Caco-2 (cell line): ENCODE measurements around the gene B9D2. TPM values are rescaled to one million over a fixed set of nuclear protein-coding genes. Genes with fewer than 3 reads are reported as not detected.

Experiments
- BruUV-seq: library from RNA; stranded (reverse); fragments of 400-500 nt; replicated peaks from 2 replicates; lab custom pipeline; 2021; lab: Mats Ljungman, UMichigan
- CTCF ChIA-PET: fragments of 300-600 bp; sonication (Branson Sonifier 250); formaldehyde crosslinking; loops from one replicate; lab custom pipeline; 2022; ENCODE audit warnings: antibody characterized with exemption; lab: Charles Lee
- POLR2A ChIA-PET: fragments of 300-600 bp; sonication (Branson Sonifier 250); formaldehyde crosslinking; loops from one replicate; lab custom pipeline; 2022; ENCODE audit warnings: antibody characterized with exemption; lab: Charles Lee
- DNase-seq, 2 experiments: peaks; one replicate each; pipeline versions ENCODE4 v3.0.0 to v3.0.0-alpha.2; 2020 to 2022
- H3K27me3 ChIP-seq: replicated peaks from 2 replicates; pipeline ENCODE4 v1.6.0; 2011; ENCODE audit warnings: low read length; ENCODE audit not compliant: control insufficient read depth, insufficient read depth
- H3K36me3 ChIP-seq: 2 replicates; pipeline ENCODE4 v1.5.1; 2011; ENCODE audit warnings: low read length; ENCODE audit not compliant: control insufficient read depth, insufficient read depth
- H3K4me1 ChIP-seq: fragments of 250-450 bp; sonication (Bioruptor Pico); 2 replicates; pipeline ENCODE4 v1.5.1; 2020; ENCODE audit warnings: mild to moderate bottlenecking
- H3K4me3 ChIP-seq: 2 replicates; pipeline ENCODE4 v1.5.1; 2011; ENCODE audit warnings: low read depth, mild to moderate bottlenecking, control low read depth, low read length
- H3K9me3 ChIP-seq: fragments of 250-450 bp; sonication (Bioruptor Pico); 2 replicates; pipeline ENCODE4 v1.5.1; 2020; ENCODE audit warnings: mild to moderate bottlenecking, moderate library complexity
- H3K27ac Mint-ChIP-seq: one replicate; pipeline ENCODE4 v1.8.0; 2022; ENCODE audit warnings: mixed read lengths; ENCODE audit not compliant: unreplicated experiment
- H3K27me3 Mint-ChIP-seq: one replicate; pipeline ENCODE4 v1.8.0; 2022; ENCODE audit warnings: mixed read lengths; ENCODE audit not compliant: insufficient read depth, unreplicated experiment
- H3K36me3 Mint-ChIP-seq: one replicate; pipeline ENCODE4 v1.8.0; 2022; ENCODE audit warnings: mild to moderate bottlenecking, mixed read lengths; ENCODE audit not compliant: insufficient read depth, unreplicated experiment
- H3K4me1 Mint-ChIP-seq: one replicate; pipeline ENCODE4 v1.8.0; 2022; ENCODE audit warnings: low read depth, mixed read lengths; ENCODE audit not compliant: unreplicated experiment
- H3K4me3 Mint-ChIP-seq: one replicate; pipeline ENCODE4 v1.8.0; 2022; ENCODE audit warnings: mild to moderate bottlenecking, moderate library complexity, mixed read lengths; ENCODE audit not compliant: unreplicated experiment
- H3K9me3 Mint-ChIP-seq: one replicate; pipeline ENCODE4 v1.8.0; 2022; ENCODE audit warnings: mixed read lengths; ENCODE audit not compliant: unreplicated experiment
- intact Hi-C: fragments of 100-400 bp; cut with micrococcal nuclease; formaldehyde crosslinking; loops from one replicate; pipeline ENCODE4 v1.10.0; 2022; ENCODE audit not compliant: unreplicated experiment
- total RNA-seq: library from RNA; stranded (reverse); gene quantifications from 2 replicates; pipeline ENCODE4 v1.2.3, GENCODE V29; 2022
- TF ChIP-seq, protein P1 (sequence below), 2 experiments: fragments of 200-600 bp in 1 of 2; IDR thresholded peaks; 1 replicate in 1 of 2; 2 replicates in 1 of 2; pipeline versions ENCODE4 v1.5.1 to v1.8.0; 2011 to 2022; ENCODE audit warnings: antibody characterized with exemption in 1 of 2, control low read depth in 1 of 2, inconsistent platforms in 1 of 2, low read depth in 1 of 2, low read length in 1 of 2, mild to moderate bottlenecking in 1 of 2, moderate library complexity in 1 of 2; ENCODE audit not compliant: insufficient read depth in 1 of 2, severe bottlenecking in 1 of 2, unreplicated experiment in 1 of 2

B9D2 gene
- total RNA-seq, 1 experiment from 2014 or later: 3.6 TPM

DNA sequence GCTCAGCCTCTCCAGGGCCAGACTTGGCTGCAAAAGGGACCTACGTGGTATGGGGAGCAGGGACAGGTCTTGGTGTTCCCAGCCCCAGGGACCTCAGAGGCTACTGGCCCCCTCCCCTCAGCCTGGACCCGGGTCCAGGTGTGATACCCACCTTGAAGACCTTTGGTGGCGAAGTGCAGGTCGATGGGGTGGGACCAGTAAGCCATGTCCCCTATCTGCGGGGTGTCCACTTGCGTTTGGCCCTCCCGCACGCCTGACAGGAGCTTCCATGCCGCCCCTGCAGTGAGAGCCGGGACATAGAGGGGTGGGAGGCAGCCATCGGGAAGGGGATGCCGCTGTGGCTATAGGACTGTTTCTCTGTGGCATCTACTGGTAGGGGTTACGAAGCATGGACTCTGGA lies 6.2 kb downstream of the B9D2 start:
- no TSS peak for BruUV-seq
- Mint-ChIP-seq H3K36me3 (peaks cover 6% of the 10 kb centered on the region), H3K9me3 (no peaks in the 10 kb centered on the region), H3K4me3 (no peak overlapping the region), H3K4me1 (peaks cover 6% of the 10 kb centered on the region), H3K27ac (no peak overlapping the region), H3K27me3 (no peaks in the 10 kb centered on the region)
- TF ChIP-seq, protein P1, sequence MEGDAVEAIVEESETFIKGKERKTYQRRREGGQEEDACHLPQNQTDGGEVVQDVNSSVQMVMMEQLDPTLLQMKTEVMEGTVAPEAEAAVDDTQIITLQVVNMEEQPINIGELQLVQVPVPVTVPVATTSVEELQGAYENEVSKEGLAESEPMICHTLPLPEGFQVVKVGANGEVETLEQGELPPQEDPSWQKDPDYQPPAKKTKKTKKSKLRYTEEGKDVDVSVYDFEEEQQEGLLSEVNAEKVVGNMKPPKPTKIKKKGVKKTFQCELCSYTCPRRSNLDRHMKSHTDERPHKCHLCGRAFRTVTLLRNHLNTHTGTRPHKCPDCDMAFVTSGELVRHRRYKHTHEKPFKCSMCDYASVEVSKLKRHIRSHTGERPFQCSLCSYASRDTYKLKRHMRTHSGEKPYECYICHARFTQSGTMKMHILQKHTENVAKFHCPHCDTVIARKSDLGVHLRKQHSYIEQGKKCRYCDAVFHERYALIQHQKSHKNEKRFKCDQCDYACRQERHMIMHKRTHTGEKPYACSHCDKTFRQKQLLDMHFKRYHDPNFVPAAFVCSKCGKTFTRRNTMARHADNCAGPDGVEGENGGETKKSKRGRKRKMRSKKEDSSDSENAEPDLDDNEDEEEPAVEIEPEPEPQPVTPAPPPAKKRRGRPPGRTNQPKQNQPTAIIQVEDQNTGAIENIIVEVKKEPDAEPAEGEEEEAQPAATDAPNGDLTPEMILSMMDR (IDR thresholded peaks at IDR 0.05; ENCODE audit: insufficient read depth in 1 of 2, low read depth in 1 of 2, low read length in 1 of 2, severe bottlenecking in 1 of 2, unreplicated experiment in 1 of 2): no peak
- no peaks in the 10 kb centered on the region; the same call in 1 of the 2 replicates for H3K27me3 ChIP-seq
- no peaks in the 10 kb centered on the region for H3K36me3 ChIP-seq
- no peak for DNase-seq
- POLR2A ChIA-PET: no interaction called here
- H3K9me3 ChIP-seq: no peaks in the 10 kb centered on the region
- intact Hi-C loops: no loop called here
- no peaks in the 10 kb centered on the region for H3K4me1 ChIP-seq
- H3K4me3 ChIP-seq: no peak overlapping the region
- CTCF ChIA-PET: no interaction called here

DNA sequence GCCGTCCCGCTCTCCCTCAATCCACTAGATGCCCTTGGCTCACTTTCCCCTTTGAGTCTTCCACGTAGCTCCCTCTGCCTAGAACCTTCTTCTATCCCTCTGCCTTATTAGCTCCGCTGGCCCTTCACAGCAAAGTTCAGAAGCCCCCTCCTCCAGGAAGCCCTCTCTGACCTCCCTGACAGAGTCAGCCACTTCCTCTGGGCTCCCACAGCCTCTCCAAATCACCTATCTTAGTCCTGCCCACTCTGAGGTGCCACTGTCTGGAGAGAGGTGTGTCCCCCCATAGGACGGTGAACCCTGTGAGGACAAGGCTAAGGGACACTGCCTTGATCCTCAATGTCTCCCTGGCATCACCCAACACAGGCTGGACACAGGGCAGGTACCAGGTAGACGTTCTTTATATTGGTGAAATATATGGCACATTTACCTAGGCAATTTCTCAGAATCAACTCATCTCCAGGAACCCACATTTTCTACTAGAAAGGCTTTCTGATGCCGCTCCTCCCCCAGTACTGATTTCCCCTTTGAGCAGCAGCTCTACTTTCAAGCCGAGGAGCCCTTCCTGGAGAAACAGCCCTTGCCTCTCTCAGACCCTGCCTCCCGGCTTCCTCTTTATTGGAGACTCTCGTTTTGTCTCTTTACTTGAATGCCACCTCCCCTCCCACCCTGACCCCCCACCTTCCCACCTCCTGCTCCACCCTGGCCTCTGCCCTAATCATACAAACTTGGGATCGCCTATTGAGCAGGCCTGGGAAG lies 6.8 kb downstream of the B9D2 start:
- Mint-ChIP-seq H3K27ac (no peak overlapping the region), H3K27me3 (peaks cover 2% of the 10 kb centered on the region), H3K4me3 (no peak overlapping the region), H3K9me3 (no peaks in the 10 kb centered on the region), H3K4me1 (peaks cover 11% of the 10 kb centered on the region), H3K36me3 (peaks cover 6% of the 10 kb centered on the region)
- CTCF ChIA-PET: no interaction called here
- intact Hi-C loops: no loop called here
- H3K36me3 ChIP-seq: no peaks in the 10 kb centered on the region
- POLR2A ChIA-PET: no interaction called here
- H3K9me3 ChIP-seq: no peaks in the 10 kb centered on the region
- DNase-seq: no peak
- TF ChIP-seq, protein P1 (IDR thresholded peaks at IDR 0.05; ENCODE audit: insufficient read depth in 1 of 2, low read depth in 1 of 2, low read length in 1 of 2, severe bottlenecking in 1 of 2, unreplicated experiment in 1 of 2): no peak
- no peaks in the 10 kb centered on the region; the same call in 1 of the 2 replicates for H3K27me3 ChIP-seq
- H3K4me3 ChIP-seq: no peak overlapping the region
- BruUV-seq: no TSS peak
- no peaks in the 10 kb centered on the region for H3K4me1 ChIP-seq

DNA sequence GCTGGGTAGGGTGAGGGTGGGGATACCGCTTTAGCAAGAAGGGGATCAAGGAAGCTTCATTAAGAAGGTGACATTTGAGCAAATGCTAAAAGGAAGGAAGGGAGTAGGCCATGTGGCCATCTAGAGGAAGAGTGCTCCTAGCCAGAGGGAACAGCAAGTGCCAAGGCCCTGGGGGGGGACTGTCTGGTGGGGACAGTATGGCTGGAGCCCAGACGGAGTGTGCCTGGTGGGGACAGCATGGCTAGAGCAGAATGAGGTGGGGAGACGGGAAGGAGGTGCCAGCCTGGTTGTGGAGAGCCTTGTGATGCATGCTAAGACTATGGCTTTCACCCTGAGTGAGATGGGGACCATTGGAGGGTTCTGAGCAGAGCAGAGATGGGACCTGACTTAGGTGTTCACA lies 8.1 kb downstream of the B9D2 start:
- no peak for DNase-seq
- Histone ChIP-seq H3K4me1 (peaks cover 4% of the 10 kb centered on the region; the same call in 1 of the 2 replicates), H3K27me3 (no peaks in the 10 kb centered on the region; the same call in 1 of the 2 replicates), H3K36me3 (no peaks in the 10 kb centered on the region), H3K9me3 (no peaks in the 10 kb centered on the region), H3K4me3 (no peak overlapping the region)
- intact Hi-C loops: no loop called here
- TF ChIP-seq, protein P1 (IDR thresholded peaks at IDR 0.05; ENCODE audit: insufficient read depth in 1 of 2, low read depth in 1 of 2, low read length in 1 of 2, severe bottlenecking in 1 of 2, unreplicated experiment in 1 of 2): no peak
- ChIA-PET CTCF (interaction anchor here (1.4 kb wide), 1 partner anchor 8 kb away, joined by 6 read pairs; the partner anchor contains the start of gene B9D2), POLR2A (interaction anchor here (1.2 kb wide), 1 partner anchor 8 kb away, joined by 3 read pairs; no protein-coding TSS in a partner anchor)
- H3K36me3 Mint-ChIP-seq: peaks cover 11% of the 10 kb centered on the region
- BruUV-seq: no TSS peak
- H3K27me3 Mint-ChIP-seq: peaks cover 9% of the 10 kb centered on the region
- H3K27ac Mint-ChIP-seq: no peak overlapping the region
- no peak overlapping the region for H3K4me3 Mint-ChIP-seq
- H3K9me3 Mint-ChIP-seq: no peaks in the 10 kb centered on the region
- H3K4me1 Mint-ChIP-seq: peaks cover 21% of the 10 kb centered on the region
